SK-N-MC (cell line): Measurements from ENCODE around the gene DCST2.

Source experiments
- EZH2 ChIP-seq: fragments of 200-600 bp; sonication (generic); IDR thresholded peaks from one replicate; pipeline ENCODE4 v1.6.1; 2017; ENCODE audit warnings: antibody characterized with exemption
- POLR2AphosphoS5 ChIP-seq: IDR thresholded peaks from 2 replicates; pipeline ENCODE4 v1.6.1; 2012; ENCODE audit warnings: mild to moderate bottlenecking, low read depth, low read length, borderline replicate concordance

DNA sequence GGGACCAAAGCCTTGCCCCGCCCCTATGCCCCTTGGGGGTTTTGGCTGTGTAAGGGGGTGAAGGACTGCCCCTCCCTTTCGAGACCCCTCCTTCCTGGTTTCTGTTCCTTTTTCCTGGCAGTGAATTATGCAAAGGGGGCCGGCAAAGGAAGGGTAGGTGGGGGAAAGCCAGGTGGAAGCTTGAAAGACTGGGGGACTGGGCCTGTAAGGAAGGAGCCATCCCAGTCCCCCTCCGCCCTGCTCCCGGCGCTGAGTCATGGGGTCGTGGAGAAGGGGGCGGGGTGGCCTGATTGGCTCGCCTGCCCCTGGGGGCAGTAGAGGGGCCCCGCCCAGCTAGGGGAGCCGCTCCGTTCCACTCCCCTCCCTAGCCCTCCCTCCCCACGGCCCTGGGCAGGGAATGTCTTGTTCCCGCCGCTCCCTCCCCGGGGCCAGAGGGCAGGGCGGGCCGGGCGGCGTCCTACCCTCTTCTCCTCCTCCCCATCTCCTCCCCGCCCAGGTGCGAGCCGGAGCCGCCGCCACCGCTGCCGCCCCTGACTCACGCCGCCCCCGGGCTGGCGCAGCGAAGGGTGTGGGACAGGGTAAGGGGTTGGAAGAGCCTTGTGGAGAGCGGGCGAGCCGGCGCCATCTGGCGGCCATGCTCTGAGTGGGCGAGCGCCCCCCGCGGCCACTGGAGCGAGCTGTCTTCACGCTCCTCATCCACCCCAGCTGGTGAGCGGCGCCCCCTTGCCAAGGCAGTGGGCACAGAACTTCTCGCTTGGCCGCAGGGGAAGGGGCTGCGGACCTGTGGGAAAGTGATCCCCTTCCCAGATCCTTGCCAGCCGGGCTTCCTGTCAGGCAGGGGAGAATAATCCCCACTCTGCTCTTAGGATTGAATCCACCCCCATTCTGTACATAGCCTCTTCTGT, 16.3 kb downstream of the DCST2 start:
- TF ChIP-seq EZH2: no peak
- TF ChIP-seq POLR2AphosphoS5: peak; percentile 70; the same call in 1 of the 2 replicates
